ENCODE measurements around the gene MINDY1.
A peak's percentile ranks its signal among the peaks of the same experiment; 100 is the strongest.

The MINDY1 gene

DNA sequence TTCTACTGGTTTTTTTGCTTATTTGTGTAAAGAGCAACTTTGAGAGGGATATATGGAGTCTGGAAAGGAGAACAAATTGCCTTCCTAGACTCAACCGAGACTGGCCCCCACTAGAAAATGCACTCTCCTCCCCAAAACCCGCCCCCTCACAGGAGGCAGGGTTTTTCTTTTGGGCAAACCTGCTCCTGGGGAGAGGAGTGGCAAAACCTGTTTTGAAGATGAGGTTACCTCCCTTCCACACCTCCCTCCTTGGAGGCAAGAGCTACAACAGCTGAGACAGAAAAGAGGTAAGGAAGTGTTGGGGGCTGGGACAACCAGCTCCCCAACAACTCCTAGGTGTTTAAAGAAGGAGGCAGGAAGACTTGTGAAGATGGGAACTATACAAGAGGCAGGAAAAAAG lies 29.7 kb upstream of the MINDY1 start, which contains the start of gene BNIPL:
Gene BNIPL (plus strand): TSS at position 231 of the 400 bp plus-strand sequence. CDS start 140 bp downstream, at position 371.
- H3K4me3 ChIP-seq (replicated peaks; ENCODE audit: low read depth, low read length) = no peak within 1 kb of the TSS
- no peak for TF ChIP-seq CTCF (IDR thresholded peaks at IDR 0.05; ENCODE audit: low read depth, low read length, missing control alignments)

GRCh38 chr1:151035167-151035566 lies 28.5 kb upstream of the MINDY1 start:
- TF ChIP-seq CTCF (IDR thresholded peaks at IDR 0.05; ENCODE audit: low read depth, low read length, missing control alignments) = no peak
- H3K4me3 ChIP-seq (replicated peaks; ENCODE audit: low read depth, low read length) = no peak overlapping the region
- DNase-seq (ENCODE audit: extremely low read depth, low read depth) = no peak

More for the DNA sequence above, 29.7 kb upstream of the MINDY1 start, which contains the start of gene BNIPL:
- no peak for DNase-seq (ENCODE audit: extremely low read depth, low read depth)

- no peak for DNase-seq (ENCODE audit: extremely low read depth, low read depth)
- no peak overlapping the region for H3K4me3 ChIP-seq (replicated peaks; ENCODE audit: low read depth, low read length)
- no peak for TF ChIP-seq CTCF (IDR thresholded peaks at IDR 0.05; ENCODE audit: low read depth, low read length, missing control alignments)
These were observed 25.5 kb upstream of the MINDY1 start for GRCh38 chr1:151032164-151032563.

- no peak for TF ChIP-seq CTCF (IDR thresholded peaks at IDR 0.05; ENCODE audit: low read depth, low read length, missing control alignments)
- DNase-seq (ENCODE audit: extremely low read depth, low read depth) = no peak
- H3K4me3 ChIP-seq (replicated peaks; ENCODE audit: low read depth, low read length) = no peak overlapping the region
These were observed 19.8 kb upstream of the MINDY1 start for GRCh38 chr1:151026460-151026859.

DNA sequence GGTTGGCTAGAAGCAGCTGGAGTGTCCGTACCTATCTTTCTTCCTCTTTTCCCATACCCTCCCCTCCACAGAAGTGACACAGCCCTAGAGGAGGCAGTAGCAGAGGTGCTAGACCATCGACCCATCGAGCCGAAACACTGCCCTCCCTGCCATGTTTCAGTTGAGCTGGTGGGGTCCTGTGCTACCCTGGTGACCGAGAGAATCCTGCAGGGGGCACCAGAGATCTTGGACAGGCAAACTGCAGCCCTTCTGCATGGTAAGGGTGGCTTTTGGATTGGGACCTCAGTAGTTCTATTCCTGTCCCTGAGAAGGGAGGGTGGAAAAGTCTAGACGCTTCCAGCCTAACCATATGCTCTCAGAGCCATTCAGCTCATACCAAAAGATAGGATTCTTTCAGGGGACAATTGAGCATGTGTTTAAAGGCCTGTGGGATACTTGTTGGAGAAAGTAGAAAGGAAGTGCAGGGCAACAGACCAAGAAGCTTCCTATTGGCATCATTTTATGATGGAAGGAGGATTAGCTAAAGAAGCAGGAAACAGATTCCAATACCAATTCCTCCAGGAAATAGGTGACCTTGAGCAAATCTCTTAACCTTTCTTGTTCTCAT lies 17.9 kb upstream of the MINDY1 start:
- no peak for DNase-seq (ENCODE audit: extremely low read depth, low read depth)
- no peak overlapping the region for H3K4me3 ChIP-seq (replicated peaks; ENCODE audit: low read depth, low read length)
- TF ChIP-seq CTCF (IDR thresholded peaks at IDR 0.05; ENCODE audit: low read depth, low read length, missing control alignments) = peak; percentile 77

DNA sequence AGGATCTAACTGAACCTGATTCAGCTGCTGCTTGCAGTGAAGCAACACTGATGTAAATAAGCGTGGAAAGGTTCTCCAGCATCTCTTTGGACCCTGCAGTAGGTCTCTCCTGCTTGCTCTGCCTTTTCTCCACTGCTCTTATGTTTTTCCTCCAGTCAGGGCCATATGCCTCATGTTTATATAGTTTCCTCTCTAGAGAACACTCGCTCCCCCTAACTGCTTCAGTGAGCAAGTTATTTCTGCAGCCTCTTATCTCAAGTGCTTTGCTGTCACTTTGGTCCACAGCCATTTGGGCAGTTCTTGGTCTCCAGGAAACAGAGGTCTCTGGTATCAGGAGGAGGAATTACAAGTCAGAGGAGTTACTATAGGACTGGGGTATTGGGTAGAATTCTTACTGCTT lies 6.8 kb upstream of the MINDY1 start:
- TF ChIP-seq CTCF (IDR thresholded peaks at IDR 0.05; ENCODE audit: low read depth, low read length, missing control alignments) = no peak
- no peak overlapping the region for H3K4me3 ChIP-seq (replicated peaks; ENCODE audit: low read depth, low read length)
- no peak for DNase-seq (ENCODE audit: extremely low read depth, low read depth)

Data from HFF-Myc (cell line).